DOHH2 (cell line): Measurements from ENCODE around the gene PCBP3.

Source experiments
- EZH2phosphoT487 ChIP-seq: fragments of 200-600 bp; sonication (generic); IDR thresholded peaks from 2 replicates; pipeline ENCODE4 v1.6.1; 2017; ENCODE audit warnings: borderline replicate concordance, mild to moderate bottlenecking, antibody characterized with exemption, low read length, moderate library complexity, mixed read lengths
- TF ChIP-seq, protein P1 (sequence below): fragments of 200-600 bp; sonication (generic); IDR thresholded peaks from one replicate; pipeline ENCODE4 v1.5.1; 2014; ENCODE audit warnings: antibody characterized with exemption, mild to moderate bottlenecking, low read depth, low read length; ENCODE audit not compliant: poor library complexity, severe bottlenecking

DNA sequence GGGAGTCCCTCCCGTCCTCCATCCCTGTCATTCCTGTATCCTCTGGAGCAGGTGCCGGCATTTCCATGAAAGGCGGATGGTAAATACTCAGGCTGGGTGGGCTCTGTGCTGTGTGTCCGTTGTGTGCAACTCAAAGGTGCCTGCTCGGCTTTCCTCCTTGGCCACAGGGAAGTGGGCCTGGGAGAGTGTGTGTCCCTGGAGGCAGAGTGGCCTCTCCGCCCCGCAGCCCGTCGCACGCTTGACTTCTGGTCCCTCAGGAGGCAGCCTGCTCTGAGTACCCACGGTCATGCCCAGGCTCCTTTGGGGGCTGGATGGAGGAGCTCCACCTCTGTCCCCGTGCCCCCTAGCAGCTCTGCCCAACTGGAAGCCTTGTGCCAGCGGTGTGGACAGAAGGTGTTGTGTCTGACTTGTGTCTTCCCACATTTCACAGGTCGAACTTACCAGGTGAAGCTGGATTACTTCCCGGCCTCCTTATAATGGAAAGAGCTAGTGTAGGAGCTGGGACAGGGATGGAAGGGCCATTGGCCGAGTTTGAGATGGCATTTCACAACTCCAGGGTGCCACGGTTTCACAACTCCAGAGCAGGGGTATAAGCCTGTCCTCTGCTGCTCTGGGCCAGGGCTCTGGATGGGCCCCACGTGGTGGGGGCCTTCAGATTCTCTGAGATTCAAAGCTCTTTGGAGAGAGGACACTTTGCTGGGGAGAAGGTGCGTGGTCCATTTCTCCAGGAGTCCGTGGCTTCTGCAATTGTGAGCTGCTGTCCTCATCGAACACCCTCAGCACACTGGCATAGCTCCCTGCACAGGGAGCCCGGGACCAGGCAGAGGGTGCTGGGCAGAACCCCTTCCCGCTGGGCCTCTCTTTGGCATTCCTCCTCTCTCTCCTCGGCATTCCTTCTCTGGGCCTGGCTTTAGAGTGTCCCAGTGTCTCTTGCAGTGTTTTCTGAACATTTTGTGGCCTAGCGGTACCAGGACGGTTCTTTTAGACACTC, 185.3 kb downstream of the PCBP3 start:
- TF ChIP-seq, protein P1, sequence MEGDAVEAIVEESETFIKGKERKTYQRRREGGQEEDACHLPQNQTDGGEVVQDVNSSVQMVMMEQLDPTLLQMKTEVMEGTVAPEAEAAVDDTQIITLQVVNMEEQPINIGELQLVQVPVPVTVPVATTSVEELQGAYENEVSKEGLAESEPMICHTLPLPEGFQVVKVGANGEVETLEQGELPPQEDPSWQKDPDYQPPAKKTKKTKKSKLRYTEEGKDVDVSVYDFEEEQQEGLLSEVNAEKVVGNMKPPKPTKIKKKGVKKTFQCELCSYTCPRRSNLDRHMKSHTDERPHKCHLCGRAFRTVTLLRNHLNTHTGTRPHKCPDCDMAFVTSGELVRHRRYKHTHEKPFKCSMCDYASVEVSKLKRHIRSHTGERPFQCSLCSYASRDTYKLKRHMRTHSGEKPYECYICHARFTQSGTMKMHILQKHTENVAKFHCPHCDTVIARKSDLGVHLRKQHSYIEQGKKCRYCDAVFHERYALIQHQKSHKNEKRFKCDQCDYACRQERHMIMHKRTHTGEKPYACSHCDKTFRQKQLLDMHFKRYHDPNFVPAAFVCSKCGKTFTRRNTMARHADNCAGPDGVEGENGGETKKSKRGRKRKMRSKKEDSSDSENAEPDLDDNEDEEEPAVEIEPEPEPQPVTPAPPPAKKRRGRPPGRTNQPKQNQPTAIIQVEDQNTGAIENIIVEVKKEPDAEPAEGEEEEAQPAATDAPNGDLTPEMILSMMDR = no peak
- no peak for TF ChIP-seq EZH2phosphoT487
